ENCODE data around the gene ZNF275. TPM values are rescaled to one million over a fixed set of nuclear protein-coding genes. Genes with fewer than 3 reads are reported as not detected.

The ZNF275 gene
- total RNA-seq, 2 experiments from 2014 or later: 10.5 to 11.3 TPM

DNA sequence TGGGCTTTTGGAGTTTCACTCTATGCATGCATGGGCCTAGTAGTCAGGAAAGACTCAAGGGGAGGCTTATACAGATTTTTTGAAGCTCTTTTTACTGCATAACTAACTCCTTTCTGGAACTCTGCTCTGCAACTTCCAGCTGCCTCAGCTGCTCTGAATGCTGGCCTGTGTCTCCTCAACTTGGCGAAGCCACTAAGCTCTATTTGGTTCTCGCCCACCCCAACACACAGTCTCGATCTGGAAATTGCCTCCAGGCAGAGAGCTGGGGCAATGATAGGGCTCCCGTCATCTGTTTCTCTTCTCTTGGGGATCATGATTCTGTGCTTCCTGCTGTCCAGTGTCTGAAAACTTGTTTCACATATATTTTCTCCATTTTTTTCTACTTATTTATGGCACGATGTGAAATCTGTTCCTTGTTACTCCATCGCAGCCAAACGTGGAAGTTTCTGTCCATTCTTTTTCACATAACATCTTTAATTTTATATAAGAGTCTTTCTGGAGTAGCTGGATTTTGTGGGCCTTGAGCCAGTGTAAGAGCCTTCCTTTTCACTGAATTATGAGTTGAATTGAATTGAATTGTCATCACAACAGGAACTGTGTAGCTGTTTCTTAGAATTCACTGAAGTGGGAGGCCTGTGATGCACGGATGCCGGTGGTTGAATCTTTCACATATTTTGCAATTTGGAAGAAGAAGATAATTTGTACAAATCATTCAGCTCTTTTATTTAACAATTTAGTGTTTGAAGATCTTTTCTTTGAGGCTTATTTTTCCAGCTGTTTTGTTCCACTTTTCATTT lies 9.0 kb downstream of the ZNF275 start:
- no peaks in the 10 kb centered on the region for H3K27me3 ChIP-seq (ENCODE audit: control insufficient read depth in 1 of 2, insufficient read depth in 2 of 2, low read length in 2 of 2)
- H3K9me3 ChIP-seq (ENCODE audit: control insufficient read depth in 1 of 2, insufficient read depth in 1 of 2, low read length in 2 of 2): peaks cover 0 to 4% of the 10 kb centered on the region in 2 experiments
- Mint-ChIP-seq H3K27me3 (no peaks in the 10 kb centered on the region), H3K9me3 (peaks cover 2% of the 10 kb centered on the region), H3K4me3 (no peak overlapping the region), H3K27ac (peak overlapping the region; percentile 61), H3K4me1 (ENCODE audit: low read depth) (peaks cover 49% of the 10 kb centered on the region), H3K36me3 (ENCODE audit: low read depth) (peaks cover 91% of the 10 kb centered on the region)
- intact Hi-C loops (cut with DNase I, micrococcal nuclease): no loop called here
- H3K4me3 ChIP-seq (ENCODE audit: low read length): no peak overlapping the region
- H3K36me3 ChIP-seq (ENCODE audit: insufficient read depth, low read length): peaks cover 59% of the 10 kb centered on the region
- no peak overlapping the region for H3K27ac ChIP-seq (ENCODE audit: low read depth in 1 of 2, low read length in 2 of 2)
- TF ChIP-seq, protein P1, sequence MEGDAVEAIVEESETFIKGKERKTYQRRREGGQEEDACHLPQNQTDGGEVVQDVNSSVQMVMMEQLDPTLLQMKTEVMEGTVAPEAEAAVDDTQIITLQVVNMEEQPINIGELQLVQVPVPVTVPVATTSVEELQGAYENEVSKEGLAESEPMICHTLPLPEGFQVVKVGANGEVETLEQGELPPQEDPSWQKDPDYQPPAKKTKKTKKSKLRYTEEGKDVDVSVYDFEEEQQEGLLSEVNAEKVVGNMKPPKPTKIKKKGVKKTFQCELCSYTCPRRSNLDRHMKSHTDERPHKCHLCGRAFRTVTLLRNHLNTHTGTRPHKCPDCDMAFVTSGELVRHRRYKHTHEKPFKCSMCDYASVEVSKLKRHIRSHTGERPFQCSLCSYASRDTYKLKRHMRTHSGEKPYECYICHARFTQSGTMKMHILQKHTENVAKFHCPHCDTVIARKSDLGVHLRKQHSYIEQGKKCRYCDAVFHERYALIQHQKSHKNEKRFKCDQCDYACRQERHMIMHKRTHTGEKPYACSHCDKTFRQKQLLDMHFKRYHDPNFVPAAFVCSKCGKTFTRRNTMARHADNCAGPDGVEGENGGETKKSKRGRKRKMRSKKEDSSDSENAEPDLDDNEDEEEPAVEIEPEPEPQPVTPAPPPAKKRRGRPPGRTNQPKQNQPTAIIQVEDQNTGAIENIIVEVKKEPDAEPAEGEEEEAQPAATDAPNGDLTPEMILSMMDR (IDR thresholded peaks at IDR 0.05): no peak
- CTCF ChIA-PET: no interaction called here
- H3K4me1 ChIP-seq (ENCODE audit: insufficient read depth, low read length): peaks cover 38% of the 10 kb centered on the region
- ATAC-seq (ENCODE audit: poor library complexity) (no peak), DNase-seq (no peak)
- POLR2A ChIA-PET: interaction anchor here (0.7 kb wide), 1 partner anchor 9 kb away, joined by 3 read pairs; the partner anchor contains the start of gene ZNF275

DNA sequence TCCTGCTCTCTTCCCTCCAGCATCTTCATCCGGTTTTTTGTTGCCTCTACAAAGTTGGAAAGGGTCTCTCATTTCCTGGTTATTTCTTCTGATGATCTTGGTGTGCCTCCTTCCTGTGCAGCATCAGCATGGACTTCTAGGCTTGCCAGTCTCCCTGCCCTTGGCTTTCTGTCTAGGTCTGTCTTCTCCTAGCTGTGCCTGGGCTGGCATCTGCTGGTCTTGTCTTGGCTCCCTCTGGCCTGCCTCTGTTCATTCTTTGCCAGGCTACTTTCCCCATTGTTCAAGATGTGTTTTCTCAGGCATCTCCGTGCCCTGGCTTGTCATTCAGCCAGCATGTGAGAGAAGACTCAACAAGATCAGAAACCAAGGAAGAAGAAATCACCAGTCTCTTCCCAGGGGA lies 9.7 kb downstream of the ZNF275 start:
- POLR2A ChIA-PET: no interaction called here
- Mint-ChIP-seq H3K4me1 (ENCODE audit: low read depth) (peaks cover 42% of the 10 kb centered on the region), H3K27ac (peak overlapping the region; percentile 61), H3K4me3 (peak overlapping the region; percentile 38), H3K9me3 (peaks cover 2% of the 10 kb centered on the region), H3K36me3 (ENCODE audit: low read depth) (peaks cover 91% of the 10 kb centered on the region), H3K27me3 (no peaks in the 10 kb centered on the region)
- no peak for DNase-seq
- CTCF ChIA-PET: no interaction called here
- peaks cover 32% of the 10 kb centered on the region for H3K4me1 ChIP-seq (ENCODE audit: insufficient read depth, low read length)
- TF ChIP-seq, protein P1 (IDR thresholded peaks at IDR 0.05): no peak
- H3K27ac ChIP-seq (ENCODE audit: low read depth in 1 of 2, low read length in 2 of 2): no peak overlapping the region
- H3K36me3 ChIP-seq (ENCODE audit: insufficient read depth, low read length): peaks cover 66% of the 10 kb centered on the region
- intact Hi-C loops (cut with DNase I, micrococcal nuclease): no loop called here
- H3K9me3 ChIP-seq (ENCODE audit: control insufficient read depth in 1 of 2, insufficient read depth in 1 of 2, low read length in 2 of 2): peaks cover 0 to 4% of the 10 kb centered on the region in 2 experiments
- no peaks in the 10 kb centered on the region for H3K27me3 ChIP-seq (ENCODE audit: control insufficient read depth in 1 of 2, insufficient read depth in 2 of 2, low read length in 2 of 2)
- ATAC-seq (ENCODE audit: poor library complexity): no peak
- no peak overlapping the region for H3K4me3 ChIP-seq (ENCODE audit: low read length)

DNA sequence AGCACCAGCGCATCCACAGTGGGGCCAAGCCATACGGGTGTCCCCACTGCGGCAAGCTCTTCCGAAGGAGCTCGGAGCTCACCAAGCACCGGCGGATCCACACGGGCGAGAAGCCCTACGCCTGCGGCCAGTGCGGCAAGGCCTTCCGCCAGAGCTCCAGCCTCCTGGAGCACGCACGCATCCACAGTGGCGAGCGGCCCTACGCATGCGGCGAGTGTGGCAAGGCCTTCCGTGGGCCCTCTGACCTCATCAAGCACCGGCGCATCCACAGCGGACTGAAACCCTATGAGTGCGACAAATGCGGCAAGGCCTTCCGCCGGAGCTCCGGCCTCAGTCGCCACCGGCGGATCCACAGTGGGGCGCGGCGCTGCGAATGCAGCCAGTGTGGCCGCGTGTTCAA lies 13.6 kb downstream of the ZNF275 start:
- no peaks in the 10 kb centered on the region for H3K9me3 Mint-ChIP-seq
- intact Hi-C loops (cut with DNase I, micrococcal nuclease): no loop called here
- peaks cover 82% of the 10 kb centered on the region for H3K36me3 Mint-ChIP-seq (ENCODE audit: low read depth)
- TF ChIP-seq, protein P1 (IDR thresholded peaks at IDR 0.05): no peak
- DNase-seq: no peak
- Histone ChIP-seq H3K9me3 (ENCODE audit: control insufficient read depth in 1 of 2, insufficient read depth in 1 of 2, low read length in 2 of 2) (peaks cover 0 to 4% of the 10 kb centered on the region in 2 experiments), H3K27ac (ENCODE audit: low read depth in 1 of 2, low read length in 2 of 2) (no peak overlapping the region), H3K4me1 (ENCODE audit: insufficient read depth, low read length) (peaks cover 22% of the 10 kb centered on the region), H3K36me3 (ENCODE audit: insufficient read depth, low read length) (peaks cover 57% of the 10 kb centered on the region), H3K4me3 (ENCODE audit: low read length) (no peak overlapping the region), H3K27me3 (ENCODE audit: control insufficient read depth in 1 of 2, insufficient read depth in 2 of 2, low read length in 2 of 2) (no peaks in the 10 kb centered on the region)
- no peak for ATAC-seq (ENCODE audit: poor library complexity)
- no peak overlapping the region for H3K27ac Mint-ChIP-seq
- peaks cover 15% of the 10 kb centered on the region for H3K4me1 Mint-ChIP-seq (ENCODE audit: low read depth)
- POLR2A ChIA-PET: no interaction called here
- H3K27me3 Mint-ChIP-seq: no peaks in the 10 kb centered on the region
- H3K4me3 Mint-ChIP-seq: no peak overlapping the region
- CTCF ChIA-PET: no interaction called here
